GM12878 (cell line): Measurements from ENCODE around the gene SSMEM1. TPM values are rescaled to one million over a fixed set of nuclear protein-coding genes. Genes with fewer than 3 reads are reported as not detected.

Source experiments
- ATAC-seq: fragments of 200-7000 bp; cut with Tn5 transposase; 3 replicates; pipeline ENCODE4 v1.9.1; 2020; ENCODE audit warnings: mild to moderate bottlenecking, moderate library complexity
- BruUV-seq: library from RNA; stranded (reverse); fragments of 400-500 nt; replicated peaks from 2 replicates; lab custom pipeline; 2021; lab: Mats Ljungman, UMichigan
- CTCF ChIA-PET: fragments of 300-600 bp; sonication (Branson Sonifier 250); formaldehyde crosslinking; extraction: SDS; loops from one replicate; lab custom pipeline; 2021; ENCODE audit warnings: inconsistent platforms; lab: Yijun Ruan, JAX
- POLR2A ChIA-PET: fragments of 350-600 bp; formaldehyde crosslinking; extraction: SDS; loops from one replicate; lab custom pipeline; 2021; ENCODE audit warnings: inconsistent platforms; lab: Charles Lee
- RAD21 ChIA-PET: fragments of 300-600 bp; sonication (Branson Sonifier 250); formaldehyde crosslinking; loops from one replicate; lab custom pipeline; 2023; ENCODE audit warnings: antibody characterized with exemption; ENCODE audit not compliant: unreplicated experiment; lab: Charles Lee
- SMC1A ChIA-PET: fragments of 300-600 bp; sonication (Branson Sonifier 250); formaldehyde crosslinking; loops from one replicate; lab custom pipeline; 2023; ENCODE audit not compliant: unreplicated experiment, uncharacterized antibody; lab: Charles Lee
- DNase-seq: peaks from one replicate; pipeline ENCODE4 v3.0.0-alpha.2; 2011; ENCODE audit warnings: low read depth, low spot score
- FAIRE-seq: peaks from 3 replicates; lab custom pipeline; 2011; peaks lifted over from hg19 to GRCh38; lab: Jason Lieb, UNC
- H2AFZ ChIP-seq: 2 replicates; pipeline ENCODE4 v1.6.0; 2011; ENCODE audit warnings: low read depth, low read length, control low read depth; ENCODE audit not compliant: control insufficient read depth
- H3K27ac ChIP-seq: 2 replicates; pipeline ENCODE4 v1.5.1; 2011; ENCODE audit warnings: control low read depth; ENCODE audit not compliant: control insufficient read depth, insufficient read depth
- H3K27me3 ChIP-seq, 2 experiments: replicated peaks in 1 of 2; 2 replicates each; pipeline versions ENCODE4 v1.6.0 to v1.6.1; 2011; ENCODE audit warnings: low read length in 1 of 2; ENCODE audit not compliant: control insufficient read depth in 2 of 2, insufficient read depth in 2 of 2
- H3K36me3 ChIP-seq, 2 experiments: 2 replicates each; pipeline ENCODE4 v1.5.1; 2011; ENCODE audit warnings: low read length in 1 of 2; ENCODE audit not compliant: control insufficient read depth in 2 of 2, insufficient read depth in 2 of 2
- H3K4me1 ChIP-seq: 2 replicates; pipeline ENCODE4 v1.6.1; 2011; ENCODE audit warnings: mild to moderate bottlenecking, low read length, moderate library complexity, mixed read lengths; ENCODE audit not compliant: control insufficient read depth, insufficient read depth
- H3K4me2 ChIP-seq: 2 replicates; pipeline ENCODE4 v1.6.0; 2011; ENCODE audit warnings: control low read depth; ENCODE audit not compliant: control insufficient read depth, insufficient read depth
- H3K4me3 ChIP-seq: fragments of 200-600 bp; sonication (generic); 2 replicates; pipeline ENCODE4 v1.5.1; 2016
- H3K79me2 ChIP-seq: 2 replicates; pipeline ENCODE4 v1.6.0; 2011; ENCODE audit warnings: low read length; ENCODE audit not compliant: control insufficient read depth, insufficient read depth
- H3K9ac ChIP-seq: 2 replicates; pipeline ENCODE4 v1.8.0; 2011; ENCODE audit warnings: low read length, control low read depth, mixed read lengths; ENCODE audit not compliant: control insufficient read depth, insufficient read depth
- H3K9me3 ChIP-seq: replicated peaks from 3 replicates; pipeline ENCODE4 v1.5.1; 2011; ENCODE audit warnings: mild to moderate bottlenecking, low read length; ENCODE audit not compliant: control insufficient read depth, insufficient read depth
- H4K20me1 ChIP-seq: 2 replicates; pipeline ENCODE4 v1.6.0; 2011; ENCODE audit not compliant: control insufficient read depth, insufficient read depth
- BCL11A ChIP-seq: IDR thresholded peaks from 2 replicates; pipeline ENCODE4 v1.6.1; 2011; ENCODE audit warnings: low read depth, low read length
- KDM1A ChIP-seq: fragments of 200-600 bp; sonication (generic); IDR thresholded peaks from 2 replicates; pipeline ENCODE4 v1.6.1; 2016; ENCODE audit warnings: borderline replicate concordance
- NBN ChIP-seq: fragments of 450-650 bp; IDR thresholded peaks from 2 replicates; pipeline ENCODE4 v1.6.1; 2016
- NFYA ChIP-seq: IDR thresholded peaks from 2 replicates; pipeline ENCODE4 v1.6.1; 2011; ENCODE audit warnings: low read depth, mild to moderate bottlenecking, low read length, improper control_type of control experiment, borderline replicate concordance
- NRF1 ChIP-seq: conservative IDR thresholded peaks from 2 replicates; pipeline ENCODE4 v1.6.1; 2011; ENCODE audit warnings: mild to moderate bottlenecking, low read depth, low read length, improper control_type of control experiment
- RAD21 ChIP-seq: IDR thresholded peaks from 2 replicates; pipeline ENCODE4 v1.6.1; 2011; ENCODE audit warnings: mild to moderate bottlenecking, low read depth, low read length, moderate library complexity; ENCODE audit not compliant: insufficient read depth
- RBBP5 ChIP-seq: fragments of 200-600 bp; sonication (generic); conservative IDR thresholded peaks from 2 replicates; pipeline ENCODE4 v1.6.1; 2016
- SMARCA5 ChIP-seq: fragments of 450-650 bp; IDR thresholded peaks from 2 replicates; pipeline ENCODE4 v1.6.1; 2017; ENCODE audit warnings: mild to moderate bottlenecking
- SUPT20H ChIP-seq: IDR thresholded peaks from 2 replicates; pipeline ENCODE4 v1.6.1; 2011; ENCODE audit warnings: low read depth, mild to moderate bottlenecking, low read length, moderate library complexity, borderline replicate concordance; ENCODE audit not compliant: control insufficient read depth
- SUZ12 ChIP-seq: fragments of 200-600 bp; sonication (generic); IDR thresholded peaks from one replicate; pipeline ENCODE4 v1.6.1; 2018; ENCODE audit warnings: antibody characterized with exemption, mild to moderate bottlenecking; ENCODE audit not compliant: unreplicated experiment
- TCF12 ChIP-seq: IDR thresholded peaks from 2 replicates; pipeline ENCODE4 v1.6.1; 2011; ENCODE audit warnings: low read depth, mild to moderate bottlenecking, low read length
- YBX1 ChIP-seq: fragments of 450-650 bp; IDR thresholded peaks from 2 replicates; pipeline ENCODE4 v1.6.1; 2016; ENCODE audit warnings: antibody characterized with exemption
- ZBTB40 ChIP-seq: fragments of 450-650 bp; IDR thresholded peaks from 2 replicates; pipeline ENCODE4 v1.6.1; 2016; ENCODE audit warnings: mild to moderate bottlenecking, moderate library complexity, borderline replicate concordance
- ZNF622 ChIP-seq: fragments of 450-650 bp; IDR thresholded peaks from 2 replicates; pipeline ENCODE4 v1.6.1; 2017; ENCODE audit warnings: mild to moderate bottlenecking, inconsistent platforms
- WGBS: methylation state at CpG from one replicate; pipeline ENCODE4 v1.1.6; 2016; ENCODE audit warnings: low lambda C conversion rate; ENCODE audit not compliant: insufficient replicate concordance, insufficient coverage; ENCODE audit errors: missing lambda C conversion rate; 5-methylcytosine and 5-hydroxymethylcytosine counted together
- in situ Hi-C: fragments of 300-500 bp; cut with MboI; formaldehyde crosslinking; loops from 9 replicates; pipeline ENCODE4 v1.14.3; 2018; ENCODE audit warnings: mixed read lengths
- intact Hi-C: fragments of 100-400 bp; cut with micrococcal nuclease; formaldehyde crosslinking; loops from one replicate; pipeline ENCODE4 v1.14.2; 2022; ENCODE audit not compliant: unreplicated experiment
- polyA plus RNA-seq, 11 experiments: library from polyadenylated mRNA; depleted of rRNA in 4 of 11; unstranded in 6 of 11; stranded (reverse) in 5 of 11; fragments of >200 nt; fragmentation: Nextera tagmentation in 4 of 11; fragmentation: Illumina TruSeq in 1 of 11; extraction: Ambion mirVana in 4 of 11; extraction: Trizol in 1 of 11; gene quantifications; 1 replicate in 1 of 11; 2 replicates in 10 of 11; pipeline versions ENCODE4 v1.2.1 to v1.2.3, GENCODE V29; 2011 to 2016; ENCODE audit warnings: inconsistent platforms in 2 of 11, missing spikeins in 2 of 11, low read depth in 1 of 11
- total RNA-seq, 4 experiments: library from RNA; depleted of rRNA in 3 of 4; stranded (reverse); fragments of >200 nt in 3 of 4; fragmentation: Illumina TruSeq in 1 of 4; extraction: Trizol in 1 of 4; gene quantifications; 2 replicates each; pipeline versions ENCODE4 v1.2.1 to v1.2.3, GENCODE V29; 2013 to 2021

SSMEM1 gene
- total and polyA plus RNA-seq, 10 of the 15 experiments (the other 5 are each of a cell fraction or from before 2014, with no cell fraction given): not detected

GRCh38 chr7:130254555-130254954 lies 46.9 kb downstream of the SSMEM1 start:
- no peak overlapping the region for H3K4me3 ChIP-seq
- H3K27me3 ChIP-seq: no peaks in the 10 kb centered on the region
- ChIA-PET RAD21 (no interaction called here), SMC1A (interaction anchor here (1.4 to 1.5 kb wide), 2 partner anchors 8 to 572 kb away, joined by 3 to 4 read pairs; no protein-coding TSS in a partner anchor), POLR2A (no interaction called here), CTCF (interaction anchor here (0.9 to 1.2 kb wide), 2 partner anchors 10 to 11 kb away, joined by 4 read pairs; no protein-coding TSS in a partner anchor)
- no peak for TF ChIP-seq RAD21
- TF ChIP-seq NBN: no peak
- no peak for TF ChIP-seq SMARCA5
- TF ChIP-seq YBX1: no peak
- TF ChIP-seq BCL11A: no peak
- TF ChIP-seq RBBP5: no peak
- TF ChIP-seq SUZ12: no peak
- no peak for TF ChIP-seq ZNF622
- no peak for TF ChIP-seq ZBTB40
- TF ChIP-seq NRF1: no peak
- no peak for TF ChIP-seq NFYA
- TF ChIP-seq TCF12: no peak
- TF ChIP-seq SUPT20H: no peak
- TF ChIP-seq KDM1A: no peak
- BruUV-seq: no TSS peak
- H3K36me3 ChIP-seq: no peaks in the 10 kb centered on the region
- no peak overlapping the region for H3K9ac ChIP-seq
- H2AFZ ChIP-seq: no peak overlapping the region
- no peak for ATAC-seq
- no peaks in the 10 kb centered on the region for H3K79me2 ChIP-seq
- no peak overlapping the region for H3K4me2 ChIP-seq
- no peak for FAIRE-seq
- H4K20me1 ChIP-seq: no peaks in the 10 kb centered on the region
- H3K9me3 ChIP-seq: no peaks in the 10 kb centered on the region
- WGBS: 37% methylated on average over 6 of the region's 6 CpGs
- no peak overlapping the region for H3K27ac ChIP-seq
- in situ Hi-C loops: no loop called here
- intact Hi-C loops: loop anchor here (1.0 kb wide), 1 partner anchor 12 kb away; no protein-coding TSS in a partner anchor
- no peaks in the 10 kb centered on the region for H3K4me1 ChIP-seq
- DNase-seq: no peak
